Kidney tubule cell (primary cell): Measurements from ENCODE around the gene SF3A1.

Source experiments
- DNase-seq: peaks from one replicate; pipeline ENCODE4 v3.0.0-alpha.2; 2018; ENCODE audit warnings: low spot score

Gene SF3A1

GRCh38 chr22:30305519-30305905, 51.2 kb downstream of the SF3A1 start:
- no peak for DNase-seq

- DNase-seq, result peak; percentile 42
Measured at GRCh38 chr22:30304495-30305244, 52.0 kb downstream of the SF3A1 start.

GRCh38 chr22:30302810-30303138, 53.9 kb downstream of the SF3A1 start:
- no peak for DNase-seq

GRCh38 chr22:30301995-30302809, 54.5 kb downstream of the SF3A1 start:
- peak; percentile 50 for DNase-seq

- no peak for DNase-seq
Measured at GRCh38 chr22:30299322-30299721, 57.4 kb downstream of the SF3A1 start.

- no peak for DNase-seq
Measured at GRCh38 chr22:30297991-30298701, 58.5 kb downstream of the SF3A1 start.

GRCh38 chr22:30297276-30297990, 59.3 kb downstream of the SF3A1 start:
- no peak for DNase-seq

GRCh38 chr22:30296833-30297232, 59.9 kb downstream of the SF3A1 start:
- DNase-seq, result no peak

GRCh38 chr22:30296324-30296723, 60.4 kb downstream of the SF3A1 start:
- DNase-seq, result no peak

GRCh38 chr22:30295576-30295975, 61.1 kb downstream of the SF3A1 start:
- no peak for DNase-seq

GRCh38 chr22:30294830-30295229, 61.9 kb downstream of the SF3A1 start:
- no peak for DNase-seq

GRCh38 chr22:30294066-30294465, 62.6 kb downstream of the SF3A1 start:
- no peak for DNase-seq

- DNase-seq, result no peak
Measured at GRCh38 chr22:30293026-30293425, 63.7 kb downstream of the SF3A1 start.

GRCh38 chr22:30292069-30292970, 64.4 kb downstream of the SF3A1 start:
- DNase-seq, result no peak

- peak; percentile 84 for DNase-seq
Measured at GRCh38 chr22:30291058-30291892, 65.4 kb downstream of the SF3A1 start.

GRCh38 chr22:30290342-30291057, 66.2 kb downstream of the SF3A1 start:
- DNase-seq, result peak; percentile 82

GRCh38 chr22:30289980-30290313, 66.7 kb downstream of the SF3A1 start:
- DNase-seq, result no peak

- peak; percentile 98 for DNase-seq
Measured at GRCh38 chr22:30289141-30289979, 67.3 kb downstream of the SF3A1 start, which contains the start of gene CASTOR1. Gene CASTOR1 (minus strand): TSS chr22:30289505. CDS start chr22:30289497, 8 bp downstream.
